Left forelimb (tissue), 1 donor: ENCODE data around the gene NRBF2.
"Not testable (repeated sequence)": the region's sequence is repeated elsewhere in the genome, so short reads cannot be mapped to it uniquely, and the experiment has no call there.

ENCODE experiments used
- DNase-seq: peaks from one replicate; pipeline ENCODE4 v3.0.0-alpha.2; 2018; ENCODE audit warnings: low spot score

Gene NRBF2

DNA sequence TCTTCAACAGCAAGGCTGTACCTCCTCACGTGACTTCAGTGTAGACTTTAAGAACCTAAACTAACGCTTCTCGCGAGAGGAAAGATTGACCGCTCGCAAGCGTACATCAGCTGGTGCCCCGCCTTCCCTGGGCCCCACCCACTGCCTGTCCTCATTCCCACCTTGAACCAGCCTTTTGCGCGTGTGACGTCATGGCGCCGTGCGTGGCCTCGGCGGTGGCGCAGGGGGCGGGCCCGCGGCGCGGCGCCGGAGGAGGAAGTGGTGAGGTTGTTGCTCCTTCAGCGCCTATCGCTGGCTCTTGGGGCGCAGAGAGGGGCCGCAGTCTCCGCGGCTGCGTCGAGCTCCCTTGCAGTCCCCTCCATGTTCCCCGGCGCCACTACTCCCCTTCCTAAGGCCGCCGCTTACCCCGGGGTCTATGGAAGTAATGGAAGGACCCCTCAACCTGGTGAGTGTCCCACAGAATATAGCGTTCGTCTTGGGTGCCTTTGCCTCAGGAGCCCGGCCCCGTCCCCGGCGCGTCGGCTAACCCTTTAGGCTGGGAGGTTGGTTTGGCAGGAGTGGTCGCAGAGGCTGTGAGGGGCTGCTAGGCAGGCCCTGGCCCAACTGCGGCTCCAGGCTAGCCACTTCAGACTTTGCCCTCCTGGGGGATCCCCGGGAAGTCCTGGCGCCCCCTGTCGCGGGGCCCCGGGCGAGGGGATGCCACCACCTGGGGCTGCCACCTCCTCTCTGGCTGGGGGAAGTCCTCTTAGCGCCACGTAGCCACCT lies at the start of gene NRBF2:
NRBF2 (plus strand) TSS at position 273 of the 765 bp plus-strand sequence; CDS start at position 416, 143 bp downstream.
- DNase-seq: peak; percentile 98

GRCh38 chr10:63083406-63083805 lies 49.7 kb upstream of the NRBF2 start:
- not testable (repeated sequence) for DNase-seq

DNA sequence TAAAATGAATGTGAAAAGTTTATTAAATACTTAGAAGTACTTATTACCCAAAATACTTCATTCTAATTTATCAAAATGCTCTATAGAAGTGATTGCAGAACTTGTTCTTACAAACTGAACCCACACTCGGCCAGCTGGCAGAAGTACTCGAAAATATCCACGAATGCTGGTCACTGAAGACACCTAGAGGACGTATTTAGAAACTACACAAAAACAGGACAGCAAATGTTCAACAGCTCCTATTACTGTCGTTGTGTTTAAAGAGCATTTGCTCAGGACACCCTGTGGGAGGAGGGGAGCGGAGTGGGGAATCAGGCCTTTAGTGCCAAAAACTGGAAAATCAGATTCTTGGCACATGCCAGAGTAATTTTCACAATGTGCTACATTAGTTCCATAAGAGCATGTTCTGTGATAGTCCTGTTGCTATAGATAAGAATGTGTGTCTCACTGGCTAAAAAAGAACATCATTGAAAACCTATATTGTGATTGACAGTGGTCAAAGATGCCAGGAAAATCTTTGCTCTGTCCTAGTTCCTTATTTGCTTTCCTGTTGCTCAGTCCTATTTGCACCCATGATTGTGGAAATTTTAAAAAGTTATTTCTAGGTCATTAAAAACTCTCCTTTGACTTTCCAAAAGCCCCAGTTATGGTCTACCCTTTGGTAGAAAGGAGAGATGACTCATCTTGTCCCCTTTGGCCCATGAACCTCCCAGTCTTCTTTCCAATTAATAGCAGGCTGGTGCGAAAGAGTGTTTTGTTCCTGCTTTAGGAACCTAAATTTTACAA lies 49.0 kb upstream of the NRBF2 start:
- DNase-seq: no peak

- no peak for DNase-seq
These were observed 48.3 kb upstream of the NRBF2 start for GRCh38 chr10:63084690-63085382.

GRCh38 chr10:63093227-63093626 lies 39.9 kb upstream of the NRBF2 start:
- no peak for DNase-seq

DNA sequence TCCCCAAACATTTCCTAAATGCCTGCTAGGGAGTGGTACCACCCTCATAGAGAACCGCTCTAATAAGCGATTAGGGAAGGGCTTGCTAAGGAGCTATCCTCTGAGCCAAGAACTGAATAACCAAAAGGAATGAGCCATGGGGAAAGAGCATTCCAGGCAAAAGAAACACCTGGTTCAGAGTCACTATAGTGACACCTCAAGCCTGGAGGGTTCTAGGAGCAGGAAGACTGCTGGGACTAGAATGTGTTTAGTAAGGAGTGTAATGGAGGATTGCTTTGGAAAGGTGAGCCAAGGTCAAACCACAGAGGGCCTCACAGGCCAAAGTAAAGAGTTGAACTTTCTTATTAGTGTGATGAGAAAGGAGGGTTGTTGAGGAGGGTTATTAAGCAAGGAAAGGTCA lies 38.7 kb upstream of the NRBF2 start:
- DNase-seq: no peak

DNA sequence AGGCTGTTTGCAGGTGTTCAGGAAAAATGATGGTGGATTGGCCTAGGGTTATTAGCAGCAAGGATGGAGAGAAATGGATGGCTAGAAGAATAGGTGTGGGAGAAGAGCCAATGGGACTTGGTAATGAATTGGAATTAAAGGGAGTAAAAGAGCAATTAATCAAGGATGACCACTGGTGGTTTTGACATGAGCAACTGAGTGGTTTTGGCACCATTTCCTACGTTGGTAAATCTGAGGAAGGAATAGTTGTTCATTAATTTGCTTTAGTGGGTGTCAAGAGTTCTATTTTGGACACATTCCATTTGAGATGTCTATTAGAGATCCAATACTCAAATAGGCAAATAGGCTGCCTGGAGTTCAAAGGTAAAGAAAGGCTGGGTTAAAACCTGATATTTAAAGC lies 38.2 kb upstream of the NRBF2 start:
- no peak for DNase-seq

GRCh38 chr10:63099734-63100133 lies 33.4 kb upstream of the NRBF2 start:
- DNase-seq: no peak

DNA sequence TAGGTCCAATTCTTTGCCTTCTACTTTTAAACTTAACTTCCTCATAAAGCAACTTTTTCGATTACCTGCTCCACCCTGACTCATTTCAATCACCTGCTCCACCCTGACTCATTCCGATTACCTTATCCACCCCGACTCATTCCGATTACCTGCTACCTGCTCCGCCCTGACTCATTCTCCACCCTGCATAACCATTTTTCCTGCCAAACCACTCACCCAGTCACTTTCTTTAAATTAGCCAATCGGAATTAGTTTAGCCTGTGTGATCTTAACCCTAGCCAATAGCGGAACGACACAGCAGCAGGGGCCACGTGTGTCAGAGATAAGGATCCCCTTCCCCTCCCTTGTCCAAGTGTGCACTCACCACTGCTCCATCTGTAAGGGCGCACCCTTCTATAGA lies 32.0 kb upstream of the NRBF2 start:
- DNase-seq: not testable (repeated sequence)

- not testable (repeated sequence) for DNase-seq
These were observed 30.7 kb upstream of the NRBF2 start for GRCh38 chr10:63102279-63102883.

DNA sequence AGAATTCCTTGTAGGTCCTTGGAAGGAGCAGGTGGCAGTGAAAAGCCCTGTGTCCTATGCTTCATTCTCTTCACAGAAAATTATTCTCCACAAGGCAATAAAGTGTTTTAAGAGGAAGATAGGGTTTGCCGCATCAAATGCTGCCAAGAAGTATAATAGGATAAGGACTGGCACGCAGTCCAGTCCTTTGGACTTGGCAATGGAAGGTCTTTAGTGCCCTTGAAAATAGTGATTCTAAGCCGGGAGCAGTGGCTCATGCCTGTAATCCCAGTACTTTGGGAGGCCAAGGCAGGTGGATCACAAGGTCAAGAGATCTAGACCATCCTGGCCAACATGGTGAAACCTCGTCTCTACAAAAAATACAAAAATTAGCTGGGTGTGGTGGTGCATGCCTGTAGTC lies 29.9 kb upstream of the NRBF2 start:
- DNase-seq: not testable (repeated sequence)

- no peak for DNase-seq
These were observed 29.1 kb upstream of the NRBF2 start for GRCh38 chr10:63103971-63104409.

GRCh38 chr10:63105225-63106110 lies 27.7 kb upstream of the NRBF2 start:
- no peak for DNase-seq

DNA sequence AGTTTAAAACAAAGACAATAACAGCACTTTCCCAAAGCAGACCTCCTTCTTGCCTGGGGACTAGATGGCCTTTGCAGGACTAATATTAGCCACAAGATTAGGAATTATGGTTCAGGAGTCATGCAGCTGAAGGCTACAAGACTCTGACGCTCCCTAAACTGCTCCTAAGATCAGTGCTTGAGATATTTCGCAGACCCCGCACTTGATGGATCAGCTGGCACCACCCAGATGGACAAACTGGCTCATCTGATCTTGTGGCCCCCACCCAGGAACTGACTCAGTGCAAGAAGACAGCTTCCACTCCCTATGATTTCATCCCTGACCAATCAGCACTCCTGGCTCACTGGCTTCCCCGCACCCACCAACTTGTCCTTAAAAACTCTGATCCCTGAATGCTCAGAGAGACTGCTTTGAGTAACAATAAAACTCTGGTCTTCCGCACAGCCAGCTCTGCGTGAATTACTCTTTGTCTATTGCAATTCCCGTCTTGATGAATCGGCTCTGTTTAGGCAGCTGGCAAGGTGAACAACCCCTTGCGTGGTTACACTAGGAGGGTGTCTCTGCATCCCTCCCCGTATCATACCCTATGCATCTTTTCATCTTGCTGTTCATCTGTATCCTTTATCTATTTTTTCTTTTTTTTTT lies 26.9 kb upstream of the NRBF2 start:
- no peak for DNase-seq

DNA sequence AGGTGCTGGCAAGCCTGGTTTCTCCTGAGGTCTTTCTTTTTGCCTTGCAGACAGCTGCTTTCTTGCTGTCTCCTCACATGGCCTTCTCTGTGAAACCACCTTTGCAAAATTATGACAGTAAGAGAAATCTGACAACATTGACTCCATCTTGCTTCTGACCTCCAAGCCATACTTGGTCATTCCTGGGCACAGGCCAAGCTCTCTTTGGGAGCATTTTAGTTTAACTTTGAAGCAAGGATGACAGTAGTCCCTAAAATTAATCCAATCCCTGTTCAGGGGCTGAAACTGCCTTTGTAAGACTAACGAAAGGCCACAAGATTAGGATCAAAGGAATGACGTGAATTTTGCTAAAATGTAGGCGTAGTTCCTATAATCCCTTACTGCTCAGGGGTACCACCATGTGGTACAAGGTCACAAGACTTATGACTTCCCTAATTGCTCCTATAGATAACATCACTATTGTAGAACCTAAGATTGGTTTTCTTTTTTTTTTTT lies 25.1 kb upstream of the NRBF2 start:
- DNase-seq: no peak

DNA sequence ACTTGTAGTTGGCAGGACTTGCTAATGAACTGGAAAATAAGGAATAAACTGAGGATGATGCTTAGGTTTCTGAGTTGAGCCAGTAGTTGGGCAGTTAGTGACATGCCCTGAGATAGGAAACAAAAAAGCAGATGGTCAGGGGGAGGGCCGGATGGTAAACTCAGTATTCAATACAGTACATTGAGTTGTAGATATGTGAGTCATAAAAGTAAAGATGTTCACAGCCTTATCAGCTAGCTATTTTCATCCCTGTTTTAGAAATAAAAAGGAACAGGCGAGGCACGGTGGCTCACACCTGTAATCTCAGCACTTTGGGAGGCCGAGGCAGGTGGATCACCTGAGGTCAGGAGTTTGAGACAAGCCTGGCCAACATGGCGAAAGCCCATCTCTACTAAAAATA lies 22.2 kb upstream of the NRBF2 start:
- no peak for DNase-seq

- peak; percentile 71 for DNase-seq
These were observed 18.9 kb upstream of the NRBF2 start for GRCh38 chr10:63114031-63114814.

- DNase-seq: peak; percentile 67
These were observed 17.3 kb upstream of the NRBF2 start for GRCh38 chr10:63115732-63116383.

DNA sequence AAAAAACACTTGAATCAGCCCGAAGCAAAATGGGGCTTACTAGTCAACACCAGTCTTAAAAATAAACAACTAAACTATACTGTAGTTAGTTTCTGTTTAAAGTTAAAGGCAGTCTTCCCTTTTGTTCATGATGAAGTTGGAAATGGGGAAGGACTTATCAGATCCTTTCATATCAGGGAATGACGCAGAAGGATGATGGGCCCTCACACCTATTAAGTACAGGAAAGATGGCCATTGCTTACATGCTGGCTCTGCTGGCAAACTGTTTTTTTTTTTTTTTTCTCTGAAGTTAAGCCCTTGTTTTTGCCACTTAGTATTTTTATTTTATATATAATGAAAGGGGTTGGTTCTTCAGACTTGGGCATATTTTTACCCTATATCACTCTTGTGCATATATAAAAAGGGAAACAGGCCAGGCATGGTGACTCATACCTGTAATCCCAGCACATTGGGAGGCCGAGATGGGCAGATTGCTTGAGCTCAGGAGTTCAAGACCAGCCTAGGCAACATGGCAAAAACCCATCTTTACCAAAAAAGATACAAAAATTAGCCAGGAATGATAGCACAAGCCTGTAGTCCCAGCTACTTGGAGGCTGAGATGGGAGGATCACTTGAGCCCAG lies 16.6 kb upstream of the NRBF2 start:
- DNase-seq: no peak
